Tibial nerve (tissue), 4 donors: Measurements from ENCODE around the gene DISC1.

Experiments used
- CTCF ChIP-seq, 5 experiments: fragments of 200-600 bp in 3 of 5; fragments of 450-650 bp in 2 of 5; sonication (generic) in 3 of 5; IDR thresholded peaks; one replicate each; pipeline ENCODE4 v1.5.1; 2016 to 2019; ENCODE audit warnings: antibody characterized with exemption in 5 of 5, mild to moderate bottlenecking in 3 of 5, moderate library complexity in 2 of 5
- EP300 ChIP-seq, 2 donors: sonication (generic); formaldehyde crosslinking; IDR thresholded peaks; one replicate each; pipeline ENCODE4 v1.6.1; 2017; ENCODE audit warnings: antibody characterized with exemption in 2 of 2, mild to moderate bottlenecking in 1 of 2
- POLR2A ChIP-seq, 2 donors: fragments of 450-650 bp; IDR thresholded peaks; one replicate each; pipeline ENCODE4 v1.6.1; 2017; ENCODE audit warnings: antibody characterized with exemption in 2 of 2, mild to moderate bottlenecking in 2 of 2, moderate library complexity in 2 of 2

- TF ChIP-seq POLR2A (IDR thresholded peaks at IDR 0.05) (no peak), CTCF (IDR thresholded peaks at IDR 0.05) (no peak), EP300 (IDR thresholded peaks at IDR 0.05) (no peak)
Measured at GRCh38 chr1:232047473-232047872, 420.9 kb downstream of the DISC1 start.
